Dendritic cell treated with granulocyte-macrophage colony-stimulating factor and Interleukin-4, amounts not matched to agents 40 ng/mL and 50 ng/mL, for 4 days (primary cell): ENCODE measurements around the gene GMDS.

ENCODE experiments used
- H3K27ac Mint-ChIP-seq: one replicate; pipeline ENCODE4 v1.8.0; 2022; ENCODE audit warnings: mild to moderate bottlenecking, mixed read lengths
- H3K27me3 Mint-ChIP-seq: one replicate; pipeline ENCODE4 v1.8.0; 2022; ENCODE audit warnings: mild to moderate bottlenecking, mixed read lengths
- H3K36me3 Mint-ChIP-seq: one replicate; pipeline ENCODE4 v1.8.0; 2022; ENCODE audit warnings: low read depth, mixed read lengths
- H3K4me1 Mint-ChIP-seq: one replicate; pipeline ENCODE4 v1.8.0; 2022; ENCODE audit warnings: low read depth, mixed read lengths
- H3K4me3 Mint-ChIP-seq: one replicate; pipeline ENCODE4 v1.8.0; 2022; ENCODE audit warnings: mild to moderate bottlenecking, moderate library complexity, mixed read lengths
- H3K9me3 Mint-ChIP-seq: one replicate; pipeline ENCODE4 v1.8.0; 2022; ENCODE audit warnings: mixed read lengths
- intact Hi-C: fragments of 100-400 bp; cut with micrococcal nuclease; formaldehyde crosslinking; loops from one replicate; pipeline ENCODE4 v1.15.0; 2022

The GMDS gene

GRCh38 chr6:1869769-1870168 is 375.6 kb downstream of the GMDS start:
- Mint-ChIP-seq H3K36me3 (no peaks in the 10 kb centered on the region), H3K4me1 (peaks cover 5% of the 10 kb centered on the region), H3K27me3 (no peaks in the 10 kb centered on the region), H3K27ac (no peak overlapping the region), H3K4me3 (no peak overlapping the region), H3K9me3 (no peaks in the 10 kb centered on the region)
- intact Hi-C loops, result no loop called here

- Mint-ChIP-seq H3K27me3 (no peaks in the 10 kb centered on the region), H3K4me3 (no peak overlapping the region), H3K36me3 (no peaks in the 10 kb centered on the region), H3K27ac (no peak overlapping the region), H3K9me3 (no peaks in the 10 kb centered on the region), H3K4me1 (peaks cover 5% of the 10 kb centered on the region)
- intact Hi-C loops, result no loop called here
These were observed 376.1 kb downstream of the GMDS start for GRCh38 chr6:1869308-1869707.

GRCh38 chr6:1868561-1869261 is 376.7 kb downstream of the GMDS start:
- no peak overlapping the region for H3K4me3 Mint-ChIP-seq
- H3K9me3 Mint-ChIP-seq, result no peaks in the 10 kb centered on the region
- intact Hi-C loops, result no loop called here
- H3K27me3 Mint-ChIP-seq, result no peaks in the 10 kb centered on the region
- no peaks in the 10 kb centered on the region for H3K36me3 Mint-ChIP-seq
- no peak overlapping the region for H3K27ac Mint-ChIP-seq
- peaks cover 5% of the 10 kb centered on the region for H3K4me1 Mint-ChIP-seq

GRCh38 chr6:1867197-1867596 is 378.2 kb downstream of the GMDS start:
- no peak overlapping the region for H3K27ac Mint-ChIP-seq
- no peak overlapping the region for H3K4me3 Mint-ChIP-seq
- H3K36me3 Mint-ChIP-seq, result no peaks in the 10 kb centered on the region
- intact Hi-C loops, result no loop called here
- H3K27me3 Mint-ChIP-seq, result no peaks in the 10 kb centered on the region
- H3K9me3 Mint-ChIP-seq, result no peaks in the 10 kb centered on the region
- peaks cover 5% of the 10 kb centered on the region for H3K4me1 Mint-ChIP-seq

GRCh38 chr6:1865585-1865984 is 379.8 kb downstream of the GMDS start:
- intact Hi-C loops, result no loop called here
- Mint-ChIP-seq H3K27me3 (no peaks in the 10 kb centered on the region), H3K9me3 (no peaks in the 10 kb centered on the region), H3K4me3 (no peak overlapping the region), H3K4me1 (peaks cover 5% of the 10 kb centered on the region), H3K27ac (no peak overlapping the region), H3K36me3 (no peaks in the 10 kb centered on the region)

- Mint-ChIP-seq H3K4me3 (no peak overlapping the region), H3K9me3 (no peaks in the 10 kb centered on the region), H3K4me1 (peaks cover 5% of the 10 kb centered on the region), H3K36me3 (no peaks in the 10 kb centered on the region), H3K27ac (no peak overlapping the region), H3K27me3 (no peaks in the 10 kb centered on the region)
- intact Hi-C loops, result no loop called here
These were observed 380.9 kb downstream of the GMDS start for GRCh38 chr6:1864496-1864895.

- H3K4me1 Mint-ChIP-seq, result no peaks in the 10 kb centered on the region
- no peaks in the 10 kb centered on the region for H3K36me3 Mint-ChIP-seq
- H3K9me3 Mint-ChIP-seq, result no peaks in the 10 kb centered on the region
- no peak overlapping the region for H3K4me3 Mint-ChIP-seq
- H3K27ac Mint-ChIP-seq, result no peak overlapping the region
- intact Hi-C loops, result no loop called here
- no peaks in the 10 kb centered on the region for H3K27me3 Mint-ChIP-seq
These were observed 383.0 kb downstream of the GMDS start for GRCh38 chr6:1862411-1862810.

GRCh38 chr6:1860756-1861348 is 384.6 kb downstream of the GMDS start:
- H3K27me3 Mint-ChIP-seq, result no peaks in the 10 kb centered on the region
- peaks cover 4% of the 10 kb centered on the region for H3K4me1 Mint-ChIP-seq
- intact Hi-C loops, result no loop called here
- H3K27ac Mint-ChIP-seq, result no peak overlapping the region
- no peaks in the 10 kb centered on the region for H3K9me3 Mint-ChIP-seq
- H3K4me3 Mint-ChIP-seq, result no peak overlapping the region
- H3K36me3 Mint-ChIP-seq, result no peaks in the 10 kb centered on the region

GRCh38 chr6:1858859-1859258 is 386.5 kb downstream of the GMDS start:
- intact Hi-C loops, result no loop called here
- Mint-ChIP-seq H3K4me3 (no peak overlapping the region), H3K4me1 (peaks cover 4% of the 10 kb centered on the region), H3K27me3 (no peaks in the 10 kb centered on the region), H3K9me3 (no peaks in the 10 kb centered on the region), H3K36me3 (no peaks in the 10 kb centered on the region), H3K27ac (no peak overlapping the region)

GRCh38 chr6:1858196-1858595 is 387.2 kb downstream of the GMDS start:
- intact Hi-C loops, result no loop called here
- Mint-ChIP-seq H3K4me1 (peaks cover 4% of the 10 kb centered on the region), H3K4me3 (no peak overlapping the region), H3K27me3 (no peaks in the 10 kb centered on the region), H3K9me3 (no peaks in the 10 kb centered on the region), H3K36me3 (no peaks in the 10 kb centered on the region), H3K27ac (no peak overlapping the region)

GRCh38 chr6:1856381-1856780 is 389.0 kb downstream of the GMDS start:
- H3K4me3 Mint-ChIP-seq, result no peak overlapping the region
- no peaks in the 10 kb centered on the region for H3K9me3 Mint-ChIP-seq
- no peaks in the 10 kb centered on the region for H3K27me3 Mint-ChIP-seq

GRCh38 chr6:1855890-1856289 is 389.5 kb downstream of the GMDS start:
- Mint-ChIP-seq H3K4me3 (no peak overlapping the region), H3K36me3 (no peaks in the 10 kb centered on the region), H3K27ac (no peak overlapping the region), H3K27me3 (no peaks in the 10 kb centered on the region), H3K9me3 (no peaks in the 10 kb centered on the region), H3K4me1 (peaks cover 4% of the 10 kb centered on the region)
- intact Hi-C loops, result no loop called here

More at GRCh38 chr6:1856381-1856780, 389.0 kb downstream of the GMDS start:
- Mint-ChIP-seq H3K27ac (no peak overlapping the region), H3K4me1 (peaks cover 4% of the 10 kb centered on the region), H3K36me3 (no peaks in the 10 kb centered on the region)
- intact Hi-C loops, result no loop called here

GRCh38 chr6:1854296-1854695 is 391.1 kb downstream of the GMDS start:
- no peaks in the 10 kb centered on the region for H3K27me3 Mint-ChIP-seq
- H3K36me3 Mint-ChIP-seq, result no peaks in the 10 kb centered on the region
- H3K4me1 Mint-ChIP-seq, result peaks cover 10% of the 10 kb centered on the region
- no peaks in the 10 kb centered on the region for H3K9me3 Mint-ChIP-seq
- no peak overlapping the region for H3K27ac Mint-ChIP-seq
- H3K4me3 Mint-ChIP-seq, result no peak overlapping the region
- intact Hi-C loops, result no loop called here

- Mint-ChIP-seq H3K4me3 (no peak overlapping the region), H3K36me3 (no peaks in the 10 kb centered on the region), H3K9me3 (no peaks in the 10 kb centered on the region), H3K4me1 (peaks cover 10% of the 10 kb centered on the region), H3K27ac (no peak overlapping the region), H3K27me3 (no peaks in the 10 kb centered on the region)
- intact Hi-C loops, result no loop called here
These were observed 391.6 kb downstream of the GMDS start for GRCh38 chr6:1853761-1854160.
